Rectal smooth muscle tissue (tissue), 1 donor: Measurements from ENCODE around the gene EFHD2.
"Not testable (repeated sequence)": the region's sequence is repeated elsewhere in the genome, so short reads cannot be mapped to it uniquely, and the experiment has no call there.

Experiments used
- H3K27ac ChIP-seq: one replicate; pipeline ENCODE4 v1.7.0; 2013; ENCODE audit warnings: low read depth, low read length, inconsistent platforms
- H3K27me3 ChIP-seq: one replicate; pipeline ENCODE4 v1.7.0; 2013; ENCODE audit warnings: low read length; ENCODE audit not compliant: control insufficient read depth, insufficient read depth
- H3K36me3 ChIP-seq: one replicate; pipeline ENCODE4 v1.7.0; 2013; ENCODE audit warnings: low read length; ENCODE audit not compliant: control insufficient read depth, insufficient read depth
- H3K4me1 ChIP-seq: one replicate; pipeline ENCODE4 v1.7.0; 2013; ENCODE audit warnings: low read length; ENCODE audit not compliant: control insufficient read depth, insufficient read depth
- H3K4me3 ChIP-seq: one replicate; pipeline ENCODE4 v1.7.0; 2013; ENCODE audit warnings: low read length
- H3K9ac ChIP-seq: one replicate; pipeline ENCODE4 v1.7.0; 2013; ENCODE audit warnings: low read length

EFHD2 gene

DNA sequence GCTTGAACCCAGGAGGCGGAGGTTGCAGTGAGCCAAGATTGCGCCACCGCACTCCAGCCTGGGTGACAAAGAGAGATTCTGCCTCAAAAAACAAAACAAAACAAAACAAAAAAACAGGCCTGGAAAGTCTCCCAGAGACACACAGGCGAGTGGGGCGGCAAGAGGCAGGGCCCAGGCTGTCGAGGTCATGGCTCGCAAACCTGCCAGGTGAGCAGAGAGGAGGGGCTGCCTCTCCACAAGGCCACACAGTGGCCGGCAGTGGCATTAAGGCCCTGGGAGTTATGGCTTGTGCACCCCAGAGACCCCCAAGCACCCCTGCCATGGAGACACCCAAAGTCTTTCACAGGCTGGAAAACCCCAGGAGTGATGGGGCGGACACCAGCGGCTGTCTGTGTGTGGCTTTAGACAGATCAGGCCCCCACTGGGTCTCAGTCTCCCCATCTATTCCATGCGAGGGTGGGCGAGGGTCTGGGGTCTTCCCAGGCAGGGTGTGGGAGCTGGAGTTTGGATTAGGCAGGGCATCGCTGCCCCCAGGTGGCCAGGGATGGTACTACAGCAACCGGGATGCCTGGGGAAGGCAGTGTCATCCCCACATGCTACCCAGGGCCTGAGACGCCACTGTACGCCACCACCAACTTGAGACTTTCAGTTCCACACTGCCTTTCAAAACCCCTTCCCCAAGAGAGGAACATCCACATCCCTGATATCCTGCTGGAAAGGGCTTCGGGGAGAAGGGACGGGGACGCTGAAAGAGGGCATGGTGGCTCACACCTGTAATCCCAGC, 21.3 kb downstream of the EFHD2 start:
- peaks cover 16% of the 10 kb centered on the region for H3K4me1 ChIP-seq
- peaks cover 7% of the 10 kb centered on the region for H3K36me3 ChIP-seq
- no peak overlapping the region for H3K27ac ChIP-seq
- H3K4me3 ChIP-seq: no peak overlapping the region
- no peaks in the 10 kb centered on the region for H3K27me3 ChIP-seq
- no peak overlapping the region for H3K9ac ChIP-seq

DNA sequence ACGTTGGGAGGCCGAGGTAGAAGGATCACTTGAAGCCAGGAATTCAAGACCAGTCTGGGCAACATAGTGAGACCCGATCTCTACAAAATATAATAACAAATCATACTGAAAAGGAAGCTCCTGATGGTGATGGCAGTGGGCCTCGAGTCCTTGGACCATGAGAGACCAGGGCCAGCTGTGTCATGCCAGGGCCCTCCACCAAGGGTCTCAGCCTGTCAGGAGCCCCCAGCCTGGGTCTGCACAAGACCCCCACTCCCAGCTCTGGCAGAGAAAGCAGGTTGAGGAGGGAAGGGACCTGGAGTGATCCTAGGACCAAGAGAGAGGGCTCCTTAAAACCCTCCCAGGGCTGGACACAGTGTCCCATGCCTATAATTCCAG, 21.9 kb downstream of the EFHD2 start:
- Histone ChIP-seq H3K27me3 (no peaks in the 10 kb centered on the region), H3K4me3 (no peak overlapping the region), H3K4me1 (peaks cover 12% of the 10 kb centered on the region), H3K36me3 (peaks cover 7% of the 10 kb centered on the region), H3K27ac (no peak overlapping the region), H3K9ac (no peak overlapping the region)

DNA sequence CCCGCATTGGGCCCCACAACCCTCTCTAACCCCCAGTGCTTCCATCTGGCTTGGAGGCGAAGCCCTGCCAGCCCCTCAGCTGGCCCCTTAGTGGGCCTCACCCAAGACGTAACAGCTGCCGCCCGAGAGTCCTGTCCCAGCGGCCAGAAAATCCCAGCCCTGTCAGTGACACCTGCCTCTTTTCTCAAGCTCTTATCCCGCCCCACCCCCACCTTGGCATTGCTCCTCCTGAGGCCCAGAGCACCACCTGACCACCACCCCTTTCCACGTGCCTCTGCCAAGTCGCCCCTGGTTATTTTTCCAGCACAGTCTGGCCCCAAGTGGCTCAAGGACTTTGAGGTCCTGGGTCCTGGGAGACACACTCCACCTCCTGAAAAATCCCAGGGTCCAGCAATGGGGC, 22.6 kb downstream of the EFHD2 start:
- H3K27ac ChIP-seq: no peak overlapping the region
- peaks cover 7% of the 10 kb centered on the region for H3K36me3 ChIP-seq
- peaks cover 6% of the 10 kb centered on the region for H3K4me1 ChIP-seq

DNA sequence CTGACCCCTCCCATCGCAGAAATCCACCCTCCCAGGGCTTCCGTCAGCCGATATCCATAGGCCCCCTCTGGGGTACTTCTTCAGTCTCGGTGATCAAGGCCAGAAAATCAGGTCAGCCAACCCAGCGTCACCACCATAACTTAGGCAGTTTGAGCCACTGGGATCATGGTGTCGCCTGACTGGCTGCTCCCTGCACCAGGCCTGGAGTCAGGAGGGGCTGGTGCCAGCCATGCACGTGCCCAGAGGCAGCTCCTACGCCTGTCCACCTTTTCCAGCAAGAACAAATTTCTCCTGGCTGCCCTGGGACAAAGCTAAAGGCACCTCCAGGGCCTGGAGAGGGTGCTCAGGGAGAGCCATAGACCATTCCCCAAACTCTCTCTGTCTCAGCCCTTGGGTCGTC, 23.8 kb downstream of the EFHD2 start:
- Histone ChIP-seq H3K4me3 (no peak overlapping the region), H3K9ac (no peak overlapping the region), H3K4me1 (no peaks in the 10 kb centered on the region), H3K27ac (no peak overlapping the region), H3K27me3 (no peaks in the 10 kb centered on the region), H3K36me3 (peaks cover 7% of the 10 kb centered on the region)

More for the DNA sequence above, 22.6 kb downstream of the EFHD2 start:
- H3K4me3 ChIP-seq: no peak overlapping the region
- H3K27me3 ChIP-seq: no peaks in the 10 kb centered on the region
- no peak overlapping the region for H3K9ac ChIP-seq

DNA sequence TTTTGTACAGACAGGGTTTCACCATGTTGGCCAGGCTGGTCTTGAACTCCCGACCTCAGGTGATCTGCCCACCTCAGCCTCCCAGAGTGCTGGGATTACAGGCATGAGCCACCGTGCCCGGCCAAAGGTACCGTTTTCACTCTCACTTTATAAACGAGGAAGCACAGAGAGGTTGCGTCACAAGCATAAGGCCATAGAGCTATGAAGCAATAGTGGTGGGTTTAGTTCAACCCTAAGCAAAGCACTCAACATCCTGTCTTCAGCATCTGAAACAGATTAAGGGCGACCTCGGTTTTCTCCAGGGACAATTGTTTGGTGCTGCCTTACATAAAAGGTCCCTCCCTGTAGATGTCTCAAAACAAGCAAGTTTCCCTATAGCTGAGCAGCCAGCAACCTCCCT, 25.1 kb downstream of the EFHD2 start:
- H3K4me1 ChIP-seq, H3K9ac ChIP-seq, H3K4me3 ChIP-seq, H3K27ac ChIP-seq, H3K27me3 ChIP-seq, H3K36me3 ChIP-seq: not testable (repeated sequence)

DNA sequence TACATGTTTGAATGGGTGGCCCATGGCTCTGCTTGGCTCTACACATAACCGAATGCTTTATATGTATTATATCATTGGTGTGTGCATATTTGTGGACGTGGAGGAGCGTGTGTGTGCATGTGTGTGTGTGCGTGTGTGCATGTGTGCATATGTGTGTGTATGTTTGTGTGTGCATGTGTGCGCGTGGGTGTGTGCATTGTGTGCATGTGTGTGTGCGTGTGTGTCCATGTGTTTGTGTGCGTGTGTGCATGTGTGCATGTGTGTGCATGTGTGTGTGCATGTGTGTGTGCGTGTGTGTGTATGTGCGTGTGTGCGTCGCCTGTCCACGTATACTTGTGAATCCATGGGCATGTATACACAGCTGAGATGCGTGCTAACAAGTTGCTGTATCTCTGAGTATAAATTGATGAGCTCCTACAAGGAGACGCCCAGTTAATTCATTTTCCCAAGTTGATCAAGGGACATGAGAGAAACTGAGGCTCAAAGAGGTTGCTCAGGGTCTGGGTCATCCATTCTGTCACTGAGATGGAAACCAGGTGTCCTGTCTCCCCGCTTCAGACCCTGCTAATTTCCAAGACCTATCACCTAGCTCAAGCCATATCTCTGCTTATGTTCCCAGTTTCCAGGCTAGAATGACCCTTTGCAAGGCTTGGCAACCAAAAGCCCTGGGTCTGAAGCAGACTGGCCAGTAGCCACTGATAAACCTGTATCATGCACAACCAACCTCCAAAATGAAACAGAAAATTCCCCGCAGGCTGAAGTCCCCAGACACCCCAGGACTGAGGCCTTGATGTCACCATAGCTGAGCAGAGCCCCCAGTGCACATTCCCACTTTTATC, 25.8 kb downstream of the EFHD2 start:
- Histone ChIP-seq H3K4me1 (no peaks in the 10 kb centered on the region), H3K27ac (no peak overlapping the region), H3K36me3 (no peaks in the 10 kb centered on the region), H3K9ac (no peak overlapping the region), H3K4me3 (no peak overlapping the region), H3K27me3 (no peaks in the 10 kb centered on the region)

DNA sequence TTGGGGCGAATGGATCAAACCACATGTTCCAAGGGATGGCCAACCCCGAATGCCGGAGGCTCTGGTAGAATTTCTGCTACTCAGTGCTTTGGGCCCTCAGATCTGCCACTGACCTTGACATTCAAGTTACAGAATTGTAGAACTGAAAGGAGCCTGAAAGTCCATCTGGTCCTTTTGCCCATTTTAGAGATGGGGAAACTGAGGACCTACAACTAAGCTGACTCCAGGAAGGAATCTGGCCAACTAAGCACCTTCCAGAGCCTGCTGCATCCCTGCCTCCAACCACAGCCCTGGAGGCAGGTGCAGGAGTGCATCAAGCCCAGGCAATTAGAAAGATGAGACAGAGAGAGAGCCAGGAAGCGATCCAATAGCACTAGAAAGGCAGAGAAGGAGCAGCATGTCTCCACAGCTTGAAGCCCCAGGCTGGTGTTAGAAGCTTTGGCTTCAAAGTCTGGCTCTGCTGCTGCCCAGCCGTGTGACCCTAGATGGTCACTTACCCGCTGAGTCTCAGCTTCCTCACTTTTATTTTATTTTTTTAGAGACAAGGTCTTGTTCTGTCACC, 27.3 kb downstream of the EFHD2 start:
- Histone ChIP-seq H3K9ac (no peak overlapping the region), H3K36me3 (no peaks in the 10 kb centered on the region), H3K27me3 (no peaks in the 10 kb centered on the region), H3K4me3 (no peak overlapping the region), H3K4me1 (no peaks in the 10 kb centered on the region), H3K27ac (no peak overlapping the region)

DNA sequence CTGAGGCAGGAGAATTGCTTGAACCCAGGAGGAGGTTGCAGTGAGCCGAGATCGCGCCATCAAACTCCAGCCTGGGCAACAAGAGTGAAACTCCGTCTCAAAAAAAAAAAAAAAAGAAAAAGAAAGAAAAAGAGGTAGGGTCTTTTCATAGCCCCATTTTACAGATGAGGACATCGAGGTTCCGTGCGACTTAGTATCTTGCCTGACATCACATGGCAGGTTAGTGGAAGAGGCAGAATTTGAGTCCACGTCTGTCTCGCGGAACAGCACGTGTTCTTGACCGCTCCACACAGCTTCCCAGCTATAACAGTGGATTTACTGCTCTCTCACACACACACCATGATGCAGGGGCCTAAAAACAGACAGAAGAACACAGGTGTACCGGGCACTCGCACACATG, 29.6 kb downstream of the EFHD2 start:
- H3K4me3 ChIP-seq: no peak overlapping the region
- no peaks in the 10 kb centered on the region for H3K27me3 ChIP-seq
- no peak overlapping the region for H3K27ac ChIP-seq
- no peaks in the 10 kb centered on the region for H3K4me1 ChIP-seq
- H3K9ac ChIP-seq: no peak overlapping the region
- no peaks in the 10 kb centered on the region for H3K36me3 ChIP-seq

DNA sequence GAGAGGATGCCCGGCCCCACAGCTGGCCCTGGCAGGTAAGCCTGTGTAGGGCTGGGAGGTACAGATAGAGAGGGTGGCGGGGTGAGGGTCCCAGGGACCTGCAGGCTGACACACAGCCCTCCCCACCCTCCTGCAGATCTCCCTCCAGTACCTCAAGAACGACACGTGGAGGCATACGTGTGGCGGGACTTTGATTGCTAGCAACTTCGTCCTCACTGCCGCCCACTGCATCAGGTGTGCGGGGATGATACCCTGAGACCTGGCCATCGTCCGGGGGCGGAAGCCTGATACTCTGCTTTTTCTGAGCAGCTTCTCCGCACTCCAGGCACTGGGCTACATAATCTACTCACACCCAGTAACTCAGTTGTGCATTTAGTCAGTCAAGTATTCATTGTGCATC, 30.7 kb downstream of the EFHD2 start:
- Histone ChIP-seq H3K9ac (no peak overlapping the region), H3K4me3 (no peak overlapping the region), H3K27ac (no peak overlapping the region), H3K4me1 (no peaks in the 10 kb centered on the region), H3K27me3 (no peaks in the 10 kb centered on the region), H3K36me3 (no peaks in the 10 kb centered on the region)

DNA sequence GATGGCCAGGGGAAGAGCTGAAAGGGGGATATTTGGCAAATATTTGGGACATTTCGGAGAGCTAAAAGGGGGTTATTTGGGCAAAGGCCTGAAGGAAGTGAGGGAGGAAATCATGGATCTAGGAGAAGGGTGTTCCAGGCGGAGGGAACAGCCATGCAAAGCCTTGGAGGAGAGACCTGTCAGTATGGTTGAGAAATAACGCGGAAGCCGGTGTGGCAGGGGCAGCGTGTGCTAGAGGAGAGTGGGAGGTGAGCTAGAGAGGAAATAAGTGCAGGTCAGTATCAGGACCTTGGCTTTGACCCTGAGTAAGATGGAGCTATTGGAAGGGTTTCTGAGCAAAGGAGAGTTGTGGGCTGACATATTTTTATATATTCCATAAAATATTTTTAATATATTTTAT, 31.6 kb downstream of the EFHD2 start:
- H3K4me1 ChIP-seq: no peaks in the 10 kb centered on the region
- no peak overlapping the region for H3K9ac ChIP-seq
- no peaks in the 10 kb centered on the region for H3K27me3 ChIP-seq
- H3K4me3 ChIP-seq: no peak overlapping the region
- H3K36me3 ChIP-seq: no peaks in the 10 kb centered on the region
- no peak overlapping the region for H3K27ac ChIP-seq

DNA sequence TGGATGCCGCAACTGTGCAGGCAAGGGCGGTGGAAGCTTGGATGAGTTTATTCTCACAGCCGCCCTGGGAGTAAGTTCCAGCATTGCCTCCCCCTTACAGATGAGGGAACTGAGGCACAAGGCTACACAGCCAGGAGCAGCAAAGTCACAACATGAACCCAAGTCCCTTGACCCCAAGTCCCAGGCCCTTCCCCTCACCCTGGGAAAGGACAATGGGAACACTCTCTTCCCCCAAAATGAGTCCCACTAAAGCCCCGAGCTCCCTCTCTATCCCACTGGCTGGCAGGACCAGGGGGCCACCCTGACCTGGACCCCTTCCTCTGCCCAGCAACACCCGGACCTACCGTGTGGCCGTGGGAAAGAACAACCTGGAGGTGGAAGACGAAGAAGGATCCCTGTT, 32.4 kb downstream of the EFHD2 start:
- no peak overlapping the region for H3K4me3 ChIP-seq
- no peaks in the 10 kb centered on the region for H3K27me3 ChIP-seq
- no peak overlapping the region for H3K9ac ChIP-seq
- no peaks in the 10 kb centered on the region for H3K4me1 ChIP-seq
- H3K36me3 ChIP-seq: no peaks in the 10 kb centered on the region
- no peak overlapping the region for H3K27ac ChIP-seq

DNA sequence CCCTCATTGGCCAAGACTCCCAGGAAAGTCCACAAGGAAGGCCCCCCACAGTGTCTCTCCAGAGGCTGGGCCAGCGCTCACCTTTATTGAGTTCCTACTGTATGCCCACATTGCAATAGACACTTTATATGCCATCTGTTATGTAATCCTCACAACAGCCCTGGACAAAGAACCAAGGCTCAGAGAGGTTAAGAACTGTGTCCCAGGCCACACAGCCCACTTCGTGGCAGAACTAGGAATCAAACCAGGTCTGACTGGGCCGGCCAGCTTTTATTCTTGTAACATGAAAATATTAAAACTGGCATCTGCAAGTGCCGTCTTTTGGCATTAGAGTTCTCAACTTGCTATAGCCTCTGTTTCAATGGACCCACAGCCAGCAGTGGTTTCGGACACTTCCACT, 33.1 kb downstream of the EFHD2 start:
- no peaks in the 10 kb centered on the region for H3K36me3 ChIP-seq

More for the DNA sequence above, 33.1 kb downstream of the EFHD2 start:
- H3K27me3 ChIP-seq: peaks cover 2% of the 10 kb centered on the region
- no peak overlapping the region for H3K4me3 ChIP-seq
- no peak overlapping the region for H3K27ac ChIP-seq
- no peak overlapping the region for H3K9ac ChIP-seq
- no peaks in the 10 kb centered on the region for H3K4me1 ChIP-seq
